HG03432 (cell line): ENCODE data around the gene CRLF3.
"Not testable (repeated sequence)": the region's sequence is repeated elsewhere in the genome, so short reads cannot be mapped to it uniquely, and the experiment has no call there.

Experiments used
- ATAC-seq: cut with Tn5 transposase; IDR thresholded peaks from one replicate; pipeline ENCODE4 v1.9.1; 2021; ENCODE audit warnings: mild to moderate bottlenecking, moderate library complexity; ENCODE audit not compliant: unreplicated experiment

CRLF3 gene

GRCh38 chr17:30747621-30748020 is 76.9 kb downstream of the CRLF3 start:
- not testable (repeated sequence) for ATAC-seq

DNA sequence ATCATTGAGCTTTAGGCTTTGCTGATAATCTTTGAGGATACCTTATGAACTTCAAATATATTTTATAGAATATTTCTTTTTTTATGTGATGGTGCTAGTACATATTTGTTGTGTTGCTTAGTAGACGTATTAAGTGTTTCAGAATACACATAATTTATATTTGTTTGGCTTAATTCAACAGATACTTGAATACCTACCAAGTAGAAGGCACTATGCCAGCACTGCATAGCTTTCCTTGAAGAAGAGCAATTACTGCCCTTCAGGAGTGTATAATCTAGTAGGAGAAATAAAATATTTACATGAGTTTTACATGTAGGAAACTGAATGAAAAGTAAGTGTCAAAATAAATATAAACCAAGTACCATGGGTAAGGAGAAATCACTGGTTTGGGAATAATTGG is 81.8 kb downstream of the CRLF3 start:
- not testable (repeated sequence) for ATAC-seq

DNA sequence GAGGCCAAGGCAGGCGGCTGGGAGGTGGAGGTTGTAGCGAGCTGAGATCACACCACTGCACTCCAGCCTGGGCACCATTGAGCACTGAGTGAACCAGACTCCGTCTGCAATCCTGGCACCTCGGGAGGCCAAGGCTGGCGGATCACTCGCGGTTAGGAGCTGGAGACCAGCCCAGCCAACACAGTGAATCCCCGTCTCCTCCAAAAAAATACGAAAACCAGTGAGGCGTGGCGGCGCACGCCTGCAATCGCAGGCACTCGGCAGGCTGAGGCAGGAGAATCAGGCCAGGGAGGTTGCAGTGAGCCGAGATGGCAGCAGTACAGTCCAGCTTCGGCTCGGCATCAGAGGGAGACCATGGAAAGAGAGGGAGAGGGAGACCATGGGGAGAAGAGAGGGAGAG is 88.1 kb downstream of the CRLF3 start:
- ATAC-seq = not testable (repeated sequence)

GRCh38 chr17:30735644-30736043 is 88.8 kb downstream of the CRLF3 start:
- not testable (repeated sequence) for ATAC-seq

DNA sequence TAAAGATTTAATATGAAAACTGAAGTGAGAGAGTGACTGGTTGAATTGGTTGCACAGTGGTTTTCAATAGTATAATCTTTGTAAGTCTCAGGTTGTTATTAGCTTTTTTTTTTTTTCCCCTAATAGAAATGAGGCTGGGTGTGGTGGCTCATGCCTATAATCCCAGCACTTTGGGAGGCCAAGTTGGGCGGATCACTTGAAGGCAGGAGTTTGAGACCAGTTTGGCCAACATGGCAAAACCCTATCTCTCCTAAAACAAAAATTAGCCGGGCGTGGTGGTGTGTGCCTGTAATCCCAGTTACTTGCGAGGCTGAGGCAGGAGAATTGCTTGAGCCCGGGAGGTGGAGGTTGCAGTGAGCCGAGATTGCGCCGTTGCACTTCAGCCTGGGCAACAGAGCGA is 89.3 kb downstream of the CRLF3 start:
- ATAC-seq = not testable (repeated sequence)

- ATAC-seq = not testable (repeated sequence)
Measured at GRCh38 chr17:30734153-30734552, 90.3 kb downstream of the CRLF3 start.
